Neural progenitor cell (in vitro differentiated cells): ENCODE results near the gene GPRC5A. TPM values are rescaled to one million over a fixed set of nuclear protein-coding genes. Genes with fewer than 3 reads are reported as not detected.
A peak's percentile ranks its signal among the peaks of the same experiment; 100 is the strongest.

Experiments
- DNase-seq: peaks from one replicate; pipeline ENCODE4 v3.0.0-alpha.2; 2016; ENCODE audit warnings: low spot score
- H2AFZ ChIP-seq: fragments of 200-600 bp; sonication (generic); replicated peaks from 2 replicates; pipeline ENCODE4 v1.6.1; 2016; ENCODE audit warnings: antibody characterized with exemption
- H3F3A ChIP-seq: fragments of 200-600 bp; sonication (generic); 2 replicates; pipeline ENCODE4 v1.6.1; 2016; ENCODE audit warnings: antibody characterized with exemption, low read depth
- H3K27ac ChIP-seq: fragments of 200-600 bp; sonication (generic); 2 replicates; pipeline ENCODE4 v1.5.1; 2016; ENCODE audit warnings: mild to moderate bottlenecking
- H3K27me3 ChIP-seq: fragments of 200-600 bp; sonication (generic); 2 replicates; pipeline ENCODE4 v1.6.1; 2016; ENCODE audit warnings: mild to moderate bottlenecking, moderate library complexity
- H3K36me3 ChIP-seq: fragments of 200-600 bp; sonication (generic); 2 replicates; pipeline ENCODE4 v1.5.1; 2016
- H3K4me1 ChIP-seq: fragments of 200-600 bp; sonication (generic); 2 replicates; pipeline ENCODE4 v1.6.1; 2016; ENCODE audit warnings: mixed run types
- H3K4me2 ChIP-seq: fragments of 200-600 bp; sonication (generic); 2 replicates; pipeline ENCODE4 v1.6.1; 2016
- H3K4me3 ChIP-seq: fragments of 200-600 bp; sonication (generic); 2 replicates; pipeline ENCODE4 v1.5.1; 2016
- H3K79me2 ChIP-seq: fragments of 200-600 bp; sonication (generic); 2 replicates; pipeline ENCODE4 v1.6.1; 2016; ENCODE audit warnings: low read depth
- H3K9ac ChIP-seq: fragments of 200-600 bp; sonication (generic); 2 replicates; pipeline ENCODE4 v1.6.1; 2016
- H3K9me3 ChIP-seq: fragments of 200-600 bp; sonication (generic); 2 replicates; pipeline ENCODE4 v1.5.1; 2016; ENCODE audit warnings: low read depth
- H4K20me1 ChIP-seq: fragments of 200-600 bp; sonication (generic); 2 replicates; pipeline ENCODE4 v1.6.1; 2016; ENCODE audit warnings: low read depth
- H3K27ac Mint-ChIP-seq: 3 replicates; pipeline ENCODE4 v1.8.0; 2021; ENCODE audit warnings: mixed read lengths
- H3K27me3 Mint-ChIP-seq: 2 replicates; pipeline ENCODE4 v1.8.0; 2022; ENCODE audit warnings: low read depth, mild to moderate bottlenecking, inconsistent platforms, moderate library complexity, mixed read lengths; ENCODE audit not compliant: insufficient read depth
- H3K36me3 Mint-ChIP-seq: 3 replicates; pipeline ENCODE4 v1.8.0; 2021; ENCODE audit warnings: mixed read lengths
- H3K4me1 Mint-ChIP-seq: 3 replicates; pipeline ENCODE4 v1.8.0; 2021; ENCODE audit warnings: mixed read lengths
- H3K4me3 Mint-ChIP-seq: 3 replicates; pipeline ENCODE4 v1.8.0; 2021; ENCODE audit warnings: mild to moderate bottlenecking, moderate library complexity, mixed read lengths
- H3K9me3 Mint-ChIP-seq: 3 replicates; pipeline ENCODE4 v1.8.0; 2020; ENCODE audit warnings: mixed read lengths
- CTCF ChIP-seq: fragments of 200-600 bp; sonication (generic); IDR thresholded peaks from 2 replicates; pipeline ENCODE4 v1.5.1; 2017; ENCODE audit warnings: antibody characterized with exemption, mild to moderate bottlenecking
- EZH2 ChIP-seq: fragments of 200-600 bp; sonication (generic); IDR thresholded peaks from 2 replicates; pipeline ENCODE4 v1.6.1; 2017; ENCODE audit warnings: antibody characterized with exemption, mild to moderate bottlenecking, moderate library complexity
- EZH2phosphoT487 ChIP-seq: fragments of 200-600 bp; sonication (generic); IDR thresholded peaks from 2 replicates; pipeline ENCODE4 v1.6.1; 2017; ENCODE audit warnings: antibody characterized with exemption
- microRNA counts: library from miRNA; unstranded; fragments of <30 nt; microRNA quantifications from one replicate; lab custom pipeline; 2016
- total RNA-seq: library from RNA; depleted of rRNA; stranded (reverse); fragments of >200 nt; gene quantifications from 2 replicates; pipeline ENCODE4 v1.2.3, GENCODE V29; 2015; ENCODE audit warnings: low replicate concordance

The GPRC5A gene
- total RNA-seq, 1 donor from 2014 or later: not detected

GRCh38 chr12:12960639-12961209 is 69.4 kb downstream of the GPRC5A start:
- Histone ChIP-seq H3K4me2 (no peak overlapping the region), H3K79me2 (no peaks in the 10 kb centered on the region), H3K4me3 (no peak overlapping the region), H3K4me1 (no peaks in the 10 kb centered on the region), H3K9me3 (no peaks in the 10 kb centered on the region), H2AFZ (no peak overlapping the region), H3K36me3 (no peaks in the 10 kb centered on the region), H3K27ac (no peak overlapping the region), H3F3A (no peaks in the 10 kb centered on the region), H3K27me3 (no peaks in the 10 kb centered on the region), H4K20me1 (no peaks in the 10 kb centered on the region), H3K9ac (no peak overlapping the region)
- H3K9me3 Mint-ChIP-seq: no peaks in the 10 kb centered on the region
- DNase-seq: no peak
- no peaks in the 10 kb centered on the region for H3K27me3 Mint-ChIP-seq
- H3K4me1 Mint-ChIP-seq: peaks cover 5% of the 10 kb centered on the region
- H3K4me3 Mint-ChIP-seq: no peak overlapping the region
- no peaks in the 10 kb centered on the region for H3K36me3 Mint-ChIP-seq
- H3K27ac Mint-ChIP-seq: no peak overlapping the region
- TF ChIP-seq EZH2phosphoT487 (no peak), CTCF (no peak), EZH2 (no peak)

GRCh38 chr12:12964255-12964654 is 72.9 kb downstream of the GPRC5A start:
- Mint-ChIP-seq H3K27me3 (no peaks in the 10 kb centered on the region), H3K36me3 (peaks cover 2% of the 10 kb centered on the region), H3K27ac (no peak overlapping the region)

GRCh38 chr12:12965836-12966235 is 74.5 kb downstream of the GPRC5A start:
- no peak for DNase-seq
- no peak overlapping the region for H3K9ac ChIP-seq
- no peaks in the 10 kb centered on the region for H3F3A ChIP-seq
- TF ChIP-seq EZH2phosphoT487: no peak
- no peak for TF ChIP-seq EZH2
- TF ChIP-seq CTCF: no peak
- Mint-ChIP-seq H3K27ac (no peak overlapping the region), H3K9me3 (no peaks in the 10 kb centered on the region), H3K36me3 (peaks cover 2% of the 10 kb centered on the region), H3K27me3 (no peaks in the 10 kb centered on the region), H3K4me3 (no peak overlapping the region), H3K4me1 (peaks cover under 1% of the 10 kb centered on the region)
- no peak overlapping the region for H3K27ac ChIP-seq
- no peaks in the 10 kb centered on the region for H3K36me3 ChIP-seq
- no peak overlapping the region for H3K4me2 ChIP-seq
- H3K4me1 ChIP-seq: no peaks in the 10 kb centered on the region
- H4K20me1 ChIP-seq: no peaks in the 10 kb centered on the region
- no peaks in the 10 kb centered on the region for H3K9me3 ChIP-seq
- H3K79me2 ChIP-seq: no peaks in the 10 kb centered on the region
- no peaks in the 10 kb centered on the region for H3K27me3 ChIP-seq
- no peak overlapping the region for H3K4me3 ChIP-seq
- no peak overlapping the region for H2AFZ ChIP-seq

More at GRCh38 chr12:12964255-12964654, 72.9 kb downstream of the GPRC5A start:
- H2AFZ ChIP-seq: no peak overlapping the region
- H3K27me3 ChIP-seq: no peaks in the 10 kb centered on the region
- no peaks in the 10 kb centered on the region for H3F3A ChIP-seq
- Mint-ChIP-seq H3K4me1 (peaks cover 5% of the 10 kb centered on the region), H3K9me3 (no peaks in the 10 kb centered on the region), H3K4me3 (no peak overlapping the region)
- no peak overlapping the region for H3K4me3 ChIP-seq
- H3K4me2 ChIP-seq: no peak overlapping the region
- no peaks in the 10 kb centered on the region for H3K4me1 ChIP-seq
- no peak overlapping the region for H3K9ac ChIP-seq
- no peaks in the 10 kb centered on the region for H3K79me2 ChIP-seq
- no peaks in the 10 kb centered on the region for H3K9me3 ChIP-seq
- H3K27ac ChIP-seq: no peak overlapping the region
- H3K36me3 ChIP-seq: no peaks in the 10 kb centered on the region
- TF ChIP-seq CTCF (no peak), EZH2phosphoT487 (no peak), EZH2 (no peak)
- DNase-seq: no peak
- no peaks in the 10 kb centered on the region for H4K20me1 ChIP-seq

MicroRNA genes within 50 kb of the gene (microRNA counts, 767-probe panel; counts per million panel counts)
- microRNA hsa-miR-614 (lab: Ali Mortazavi, UCI): 460 counts per million, percentile 90 among the panel's probes with 10 or more counts

Other genes starting within 250 kb of the GPRC5A start
- gene GPR19, start 195.4 kb upstream of the GPRC5A start, total RNA-seq: 53.9 and 57.4 TPM in 2 replicates
- gene CDKN1B, start 174.2 kb upstream of the GPRC5A start, total RNA-seq: 75.5 and 84.2 TPM in 2 replicates
- 7.4 and 11.8 TPM in 2 replicates for gene APOLD1, start 105.9 kb upstream of the GPRC5A start, total RNA-seq
- gene DDX47, start 78.2 kb upstream of the GPRC5A start, total RNA-seq: 86.2 and 107 TPM in 2 replicates
- not detected in 2 replicates for gene GPRC5D, start 60.6 kb downstream of the GPRC5A start, total RNA-seq
- gene HEBP1, start 108.7 kb downstream of the GPRC5A start, total RNA-seq: 7.4 and 8.6 TPM in 2 replicates
- gene FAM234B, start 152.8 kb downstream of the GPRC5A start, total RNA-seq: 20.8 and 23.1 TPM in 2 replicates
- not detected in 2 replicates for gene GSG1, start 212.1 kb downstream of the GPRC5A start, total RNA-seq